Left cardiac atrium (tissue), 4 donors: ENCODE data around the gene ZBTB46. TPM values are rescaled to one million over a fixed set of nuclear protein-coding genes. Genes with fewer than 3 reads are reported as not detected.

Source experiments
- ATAC-seq, 2 donors: fragments of 200-7000 bp; cut with Tn5 transposase; one replicate each; pipeline ENCODE4 v1.9.1; 2020; ENCODE audit warnings: mild to moderate bottlenecking in 2 of 2, moderate library complexity in 2 of 2
- DNase-seq: peaks from one replicate; pipeline ENCODE4 v3.0.0-alpha.2; 2020
- intact Hi-C, 2 donors: fragments of 100-400 bp; cut with DNase I; formaldehyde crosslinking; loops; one replicate each; pipeline versions ENCODE4 v1.14.1 to v1.15.1; 2022 to 2023
- total RNA-seq, 2 donors: library from RNA; stranded (reverse); fragmentation: NEBNext Ultra II Directional; extraction: Animal tissue kit (Norgen Biotek cat#: 25700); gene quantifications; one replicate each; pipeline ENCODE4 v1.2.1, GENCODE V29; 2021
- donor health status: DM: no; HTN: yes; CAD: no.
- donor health status: DM: no; HTN: yes; CAD: no; lungs with severe emphysema.
- donor health status: DM: yes; HTN: yes; CAD: no.
- donor health status: Dilated cardiomyopathy.

Gene ZBTB46
- total RNA-seq, 2 donors from 2014 or later = 12.7 to 17.0 TPM

DNA sequence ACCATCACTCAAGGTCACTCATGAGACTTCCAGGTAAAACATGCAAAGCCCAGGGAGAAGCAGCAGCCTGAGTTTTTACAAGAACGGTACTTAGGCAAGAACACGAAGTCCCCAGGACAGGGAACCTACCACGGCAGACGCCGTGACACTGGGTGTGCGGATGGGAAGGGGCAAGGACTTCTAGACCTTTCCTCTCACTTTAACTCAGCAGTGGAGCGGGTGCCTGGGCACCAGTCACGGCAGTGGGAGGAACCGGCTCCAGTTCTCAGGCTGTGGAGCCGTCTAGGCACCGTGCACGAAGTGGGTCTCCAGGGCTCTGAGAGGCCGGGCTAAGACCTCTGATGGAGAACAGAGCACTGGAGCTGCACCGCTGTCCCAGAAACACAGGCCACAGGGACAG is 2.5 kb downstream of the ZBTB46 start:
- intact Hi-C loops = no loop called here
- DNase-seq (no peak), ATAC-seq (no peak)

GRCh38 chr20:63828124-63828523 is 2.9 kb downstream of the ZBTB46 start:
- intact Hi-C loops = no loop called here
- ATAC-seq (no peak), DNase-seq (no peak)

DNA sequence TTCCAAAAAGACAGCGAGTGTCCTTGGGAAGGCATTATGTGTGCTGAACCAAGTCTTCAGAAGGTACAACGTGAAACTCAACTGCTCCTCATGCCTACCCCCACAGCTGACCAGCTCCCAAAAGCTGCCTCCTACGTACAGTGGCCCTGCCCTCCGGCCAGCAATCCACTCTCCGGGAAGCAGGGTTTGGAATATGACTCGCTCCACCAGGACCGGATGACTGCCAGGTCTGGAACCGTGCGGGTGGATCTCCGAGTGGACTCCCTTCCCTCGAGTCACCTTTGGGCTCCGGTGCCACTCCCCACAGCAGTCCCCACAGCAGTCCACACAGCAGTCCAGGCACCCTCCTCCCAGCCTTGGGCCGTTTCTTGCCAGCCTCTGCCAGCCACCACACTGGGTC is 4.3 kb downstream of the ZBTB46 start:
- intact Hi-C loops = no loop called here
- no peak for DNase-seq
- no peak for ATAC-seq

GRCh38 chr20:63825331-63826118 is 5.5 kb downstream of the ZBTB46 start:
- DNase-seq = no peak
- no peak for ATAC-seq
- intact Hi-C loops = no loop called here

- no peak for DNase-seq
- intact Hi-C loops = loop anchor here in 1 of 2 donors (5.0 kb wide), 1 partner anchor 34 kb away; no protein-coding TSS in a partner anchor
- no peak for ATAC-seq
These were observed 7.3 kb downstream of the ZBTB46 start for GRCh38 chr20:63823691-63824311.

GRCh38 chr20:63822276-63822696 is 8.8 kb downstream of the ZBTB46 start:
- ATAC-seq = peak in 1 of 2 donors; percentile 30
- intact Hi-C loops = loop anchor here in 1 of 2 donors (5.0 kb wide), 1 partner anchor 35 kb away; no protein-coding TSS in a partner anchor
- DNase-seq = no peak

- intact Hi-C loops = loop anchor here in 1 of 2 donors (5.0 kb wide), 1 partner anchor 35 kb away; no protein-coding TSS in a partner anchor
- ATAC-seq = no peak
These were observed 9.3 kb downstream of the ZBTB46 start for GRCh38 chr20:63821811-63822210.

DNA sequence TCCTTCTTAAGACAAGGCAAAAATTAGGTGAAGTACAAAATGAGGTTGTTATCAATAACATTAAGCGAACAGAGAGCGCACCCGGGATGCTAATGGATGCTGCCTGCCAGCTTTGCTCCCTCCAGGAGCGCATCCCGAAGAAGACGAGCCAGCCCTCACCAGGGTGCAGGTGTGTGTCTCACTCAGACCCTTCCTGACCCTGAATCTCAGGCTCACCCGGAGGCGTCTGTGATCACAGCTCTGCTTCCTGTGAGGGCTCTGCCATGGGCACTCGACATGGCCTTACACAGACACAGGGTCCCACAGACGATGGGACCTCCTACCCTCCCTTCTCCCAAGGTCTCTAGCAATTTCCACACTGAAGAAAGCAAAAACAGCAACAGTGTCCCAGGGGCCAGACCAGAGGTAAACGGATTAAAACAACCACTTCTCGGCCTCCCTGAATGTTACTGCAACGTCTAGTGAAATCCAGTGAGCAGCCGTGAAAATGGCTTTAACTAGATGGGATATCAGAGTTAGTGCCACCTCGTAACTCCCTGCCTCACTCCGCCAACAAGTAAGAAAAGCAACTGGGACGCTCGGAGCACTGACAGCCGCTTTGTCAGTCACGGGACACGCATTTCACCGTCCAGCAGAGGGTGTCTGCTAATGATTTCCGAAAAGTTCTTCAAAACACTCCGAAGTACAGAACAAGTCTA is 11.7 kb downstream of the ZBTB46 start:
- intact Hi-C loops = no loop called here
- DNase-seq = peak; percentile 50
- ATAC-seq = peak in 1 of 2 donors; percentile 11

More at GRCh38 chr20:63821811-63822210, 9.3 kb downstream of the ZBTB46 start:
- DNase-seq = no peak

DNA sequence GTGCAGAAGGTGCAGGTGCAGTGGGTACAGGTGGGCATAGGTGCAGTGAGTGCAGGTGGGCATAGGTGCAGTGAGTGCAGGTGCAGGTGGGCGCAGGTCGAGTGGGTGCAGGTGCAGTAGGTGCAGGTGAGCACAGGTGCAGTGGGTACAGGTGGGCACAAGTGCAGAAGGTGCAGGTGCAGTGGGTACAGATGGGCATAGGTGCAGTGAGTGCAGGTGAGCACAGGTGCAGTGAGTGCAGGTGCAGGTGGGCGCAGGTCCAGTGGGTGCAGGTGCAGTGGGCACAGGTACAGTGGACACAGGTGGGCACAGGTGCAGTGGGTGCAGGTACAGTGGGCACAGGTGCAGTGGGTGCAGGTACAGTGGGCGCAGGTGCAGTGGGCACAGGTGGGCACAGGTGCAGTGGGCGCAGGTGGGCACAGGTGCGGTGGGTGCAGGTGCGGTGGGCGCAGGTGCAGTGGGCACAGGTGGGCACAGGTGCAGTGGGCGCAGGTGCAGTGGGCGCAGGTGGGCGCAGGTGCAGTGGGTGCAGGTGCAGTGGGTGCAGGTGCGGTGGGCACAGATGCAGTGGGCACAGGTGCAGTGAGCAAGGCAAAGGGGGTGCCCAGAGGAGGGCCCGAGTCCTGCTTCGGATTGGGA is 15.3 kb downstream of the ZBTB46 start:
- no peak for DNase-seq
- ATAC-seq = no peak
- intact Hi-C loops = no loop called here

DNA sequence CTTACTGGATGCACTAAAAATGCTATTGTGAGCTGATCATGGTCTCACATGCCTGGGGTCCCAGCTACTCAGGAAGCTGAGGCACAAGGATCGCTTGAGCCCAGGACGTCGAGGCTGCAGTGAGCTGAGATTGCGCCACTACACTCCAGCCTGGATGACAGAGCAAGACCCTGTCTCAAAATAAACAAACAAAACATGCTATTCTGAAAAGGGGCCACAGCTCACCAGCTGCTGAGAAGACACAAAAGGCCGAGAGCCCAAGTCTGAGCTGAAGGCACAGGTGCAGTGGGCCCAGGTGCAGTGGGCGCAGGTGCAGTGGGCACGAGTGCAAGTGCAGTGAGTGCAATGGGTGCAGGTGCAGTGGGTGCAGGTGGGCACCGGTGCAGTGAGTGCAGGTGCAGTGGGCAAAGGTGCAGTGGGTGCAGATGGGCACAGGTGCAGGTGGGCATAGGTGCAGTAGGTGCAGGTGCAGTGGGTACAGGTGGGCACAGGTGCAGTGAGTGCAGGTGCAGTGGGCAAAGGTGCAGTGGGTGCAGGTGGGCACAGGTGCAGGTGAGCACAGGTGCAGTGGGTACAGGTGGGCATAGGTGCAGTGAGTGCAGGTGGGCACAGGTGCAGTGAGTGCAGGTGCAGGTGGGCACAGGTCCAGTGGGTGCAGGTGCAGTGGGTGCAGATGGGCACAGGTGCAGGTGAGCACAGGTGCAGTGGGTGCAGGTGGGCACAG is 16.0 kb downstream of the ZBTB46 start:
- ATAC-seq = no peak
- DNase-seq = no peak
- intact Hi-C loops = no loop called here

DNA sequence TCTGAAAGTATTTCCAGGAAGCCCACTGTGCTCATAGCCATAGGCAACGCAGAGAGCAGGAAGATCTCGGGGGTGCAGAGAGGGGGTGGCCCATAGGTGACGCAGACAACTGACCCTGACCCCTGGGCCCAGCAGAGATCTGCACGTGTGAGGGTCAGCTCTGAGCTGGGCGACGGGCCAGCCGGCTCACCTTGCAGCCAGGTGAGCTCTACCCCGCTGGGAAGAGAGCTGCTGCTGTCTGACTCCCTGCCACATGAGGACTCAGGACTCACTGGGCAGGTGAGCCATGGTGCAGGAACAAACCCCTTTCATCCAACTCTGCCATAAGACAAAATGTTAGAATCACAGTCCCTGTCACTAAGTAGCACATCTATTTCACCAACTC is 19.6 kb downstream of the ZBTB46 start:
- intact Hi-C loops = no loop called here
- ATAC-seq (no peak), DNase-seq (no peak)

- DNase-seq (no peak), ATAC-seq (peak in 1 of 2 donors; percentile 24)
- intact Hi-C loops = no loop called here
These were observed 20.2 kb downstream of the ZBTB46 start for GRCh38 chr20:63810730-63811490.

- no peak for DNase-seq
- ATAC-seq = no peak
- intact Hi-C loops = no loop called here
These were observed 21.2 kb downstream of the ZBTB46 start for GRCh38 chr20:63809856-63810255.

DNA sequence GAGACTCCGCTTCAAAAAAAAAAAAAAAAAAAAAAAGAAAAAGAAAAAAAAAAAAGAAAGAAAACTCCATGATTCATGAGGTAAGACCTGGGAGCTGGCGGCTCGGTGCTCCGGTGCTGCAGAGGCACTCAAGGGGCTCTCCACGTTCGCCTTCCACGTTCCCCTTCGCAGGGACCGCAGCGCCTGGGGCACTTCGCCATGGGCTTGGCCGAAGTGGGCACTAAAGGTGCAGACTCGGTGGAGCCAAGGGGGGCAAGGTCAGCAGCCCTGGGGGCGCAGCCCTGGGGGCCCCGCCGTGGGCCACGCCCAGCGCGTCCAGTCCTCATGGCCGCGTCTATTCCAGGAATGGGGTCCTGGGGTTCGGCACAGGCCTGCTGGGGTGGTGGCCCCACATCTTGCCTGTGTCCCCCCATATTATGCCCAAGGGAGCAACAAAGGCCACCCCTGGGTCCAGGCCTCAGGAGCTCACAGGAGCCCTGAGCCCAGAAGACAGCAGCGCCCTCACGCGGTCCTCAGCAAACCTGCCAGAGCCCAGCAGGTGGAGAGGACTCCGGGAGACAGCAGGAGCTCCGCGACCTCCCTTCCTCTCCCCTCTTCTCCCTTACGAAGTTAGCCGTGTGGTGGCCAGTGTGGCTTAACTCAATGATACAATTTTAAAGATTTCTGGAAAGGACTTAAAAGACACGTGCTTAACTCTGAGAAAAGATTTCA is 21.9 kb downstream of the ZBTB46 start:
- DNase-seq = no peak
- intact Hi-C loops = no loop called here
- ATAC-seq = no peak

DNA sequence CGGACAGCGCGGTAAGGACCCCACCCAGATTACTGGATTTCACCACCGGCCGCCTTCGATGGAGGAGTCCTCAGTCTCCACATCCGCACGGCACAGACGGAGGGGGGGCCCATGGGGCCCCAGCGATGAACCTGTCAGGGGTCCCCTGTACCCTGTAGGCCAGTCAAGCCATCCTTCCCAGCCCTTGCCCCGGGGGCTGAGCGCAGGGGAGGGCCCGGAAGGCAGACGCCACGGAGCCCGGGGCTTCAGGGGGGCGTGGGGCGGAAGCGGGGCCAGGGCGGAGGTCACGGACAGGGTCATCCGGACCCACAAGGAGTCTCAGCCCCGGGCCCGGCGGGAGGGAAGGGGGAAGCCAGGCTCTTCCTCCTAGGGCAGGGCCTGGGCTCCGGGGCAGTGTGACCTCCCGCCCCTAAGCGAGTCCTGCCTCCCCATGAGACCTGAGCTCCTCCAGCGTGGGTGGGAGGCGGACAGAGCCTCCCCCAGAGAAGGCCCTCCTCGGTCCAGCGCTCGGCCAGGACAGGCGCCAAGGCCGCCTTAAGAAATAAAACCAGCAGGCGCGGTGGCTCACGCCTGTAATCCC is 22.8 kb downstream of the ZBTB46 start:
- ATAC-seq (no peak), DNase-seq (no peak)
- intact Hi-C loops = no loop called here

- no peak for DNase-seq
- no peak for ATAC-seq
These were observed 23.4 kb downstream of the ZBTB46 start for GRCh38 chr20:63807654-63808053.

GRCh38 chr20:63804308-63804636 is 26.8 kb downstream of the ZBTB46 start:
- ATAC-seq = no peak
- DNase-seq = no peak
- intact Hi-C loops = no loop called here

More at GRCh38 chr20:63807654-63808053, 23.4 kb downstream of the ZBTB46 start:
- intact Hi-C loops = no loop called here
